Caco-2 (cell line): ENCODE data around the gene CERK. TPM values are rescaled to one million over a fixed set of nuclear protein-coding genes. Genes with fewer than 3 reads are reported as not detected.

Source experiments
- BruUV-seq: library from RNA; stranded (reverse); fragments of 400-500 nt; replicated peaks from 2 replicates; lab custom pipeline; 2021; lab: Mats Ljungman, UMichigan
- CTCF ChIA-PET: fragments of 300-600 bp; sonication (Branson Sonifier 250); formaldehyde crosslinking; loops from one replicate; lab custom pipeline; 2022; ENCODE audit warnings: antibody characterized with exemption; lab: Charles Lee
- POLR2A ChIA-PET: fragments of 300-600 bp; sonication (Branson Sonifier 250); formaldehyde crosslinking; loops from one replicate; lab custom pipeline; 2022; ENCODE audit warnings: antibody characterized with exemption; lab: Charles Lee
- DNase-seq, 2 experiments: peaks; one replicate each; pipeline versions ENCODE4 v3.0.0 to v3.0.0-alpha.2; 2020 to 2022
- H3K27me3 ChIP-seq: replicated peaks from 2 replicates; pipeline ENCODE4 v1.6.0; 2011; ENCODE audit warnings: low read length; ENCODE audit not compliant: control insufficient read depth, insufficient read depth
- H3K36me3 ChIP-seq: 2 replicates; pipeline ENCODE4 v1.5.1; 2011; ENCODE audit warnings: low read length; ENCODE audit not compliant: control insufficient read depth, insufficient read depth
- H3K4me1 ChIP-seq: fragments of 250-450 bp; sonication (Bioruptor Pico); 2 replicates; pipeline ENCODE4 v1.5.1; 2020; ENCODE audit warnings: mild to moderate bottlenecking
- H3K4me3 ChIP-seq: 2 replicates; pipeline ENCODE4 v1.5.1; 2011; ENCODE audit warnings: low read depth, mild to moderate bottlenecking, control low read depth, low read length
- H3K9me3 ChIP-seq: fragments of 250-450 bp; sonication (Bioruptor Pico); 2 replicates; pipeline ENCODE4 v1.5.1; 2020; ENCODE audit warnings: mild to moderate bottlenecking, moderate library complexity
- H3K27ac Mint-ChIP-seq: one replicate; pipeline ENCODE4 v1.8.0; 2022; ENCODE audit warnings: mixed read lengths; ENCODE audit not compliant: unreplicated experiment
- H3K27me3 Mint-ChIP-seq: one replicate; pipeline ENCODE4 v1.8.0; 2022; ENCODE audit warnings: mixed read lengths; ENCODE audit not compliant: insufficient read depth, unreplicated experiment
- H3K36me3 Mint-ChIP-seq: one replicate; pipeline ENCODE4 v1.8.0; 2022; ENCODE audit warnings: mild to moderate bottlenecking, mixed read lengths; ENCODE audit not compliant: insufficient read depth, unreplicated experiment
- H3K4me1 Mint-ChIP-seq: one replicate; pipeline ENCODE4 v1.8.0; 2022; ENCODE audit warnings: low read depth, mixed read lengths; ENCODE audit not compliant: unreplicated experiment
- H3K4me3 Mint-ChIP-seq: one replicate; pipeline ENCODE4 v1.8.0; 2022; ENCODE audit warnings: mild to moderate bottlenecking, moderate library complexity, mixed read lengths; ENCODE audit not compliant: unreplicated experiment
- H3K9me3 Mint-ChIP-seq: one replicate; pipeline ENCODE4 v1.8.0; 2022; ENCODE audit warnings: mixed read lengths; ENCODE audit not compliant: unreplicated experiment
- intact Hi-C: fragments of 100-400 bp; cut with micrococcal nuclease; formaldehyde crosslinking; loops from one replicate; pipeline ENCODE4 v1.10.0; 2022; ENCODE audit not compliant: unreplicated experiment
- total RNA-seq: library from RNA; stranded (reverse); gene quantifications from 2 replicates; pipeline ENCODE4 v1.2.3, GENCODE V29; 2022
- TF ChIP-seq, protein P1 (sequence below), 2 experiments: fragments of 200-600 bp in 1 of 2; IDR thresholded peaks; 1 replicate in 1 of 2; 2 replicates in 1 of 2; pipeline versions ENCODE4 v1.5.1 to v1.8.0; 2011 to 2022; ENCODE audit warnings: antibody characterized with exemption in 1 of 2, control low read depth in 1 of 2, inconsistent platforms in 1 of 2, low read depth in 1 of 2, low read length in 1 of 2, mild to moderate bottlenecking in 1 of 2, moderate library complexity in 1 of 2; ENCODE audit not compliant: insufficient read depth in 1 of 2, severe bottlenecking in 1 of 2, unreplicated experiment in 1 of 2

Gene CERK
- total RNA-seq, 1 experiment from 2014 or later = 35.0 TPM

DNA sequence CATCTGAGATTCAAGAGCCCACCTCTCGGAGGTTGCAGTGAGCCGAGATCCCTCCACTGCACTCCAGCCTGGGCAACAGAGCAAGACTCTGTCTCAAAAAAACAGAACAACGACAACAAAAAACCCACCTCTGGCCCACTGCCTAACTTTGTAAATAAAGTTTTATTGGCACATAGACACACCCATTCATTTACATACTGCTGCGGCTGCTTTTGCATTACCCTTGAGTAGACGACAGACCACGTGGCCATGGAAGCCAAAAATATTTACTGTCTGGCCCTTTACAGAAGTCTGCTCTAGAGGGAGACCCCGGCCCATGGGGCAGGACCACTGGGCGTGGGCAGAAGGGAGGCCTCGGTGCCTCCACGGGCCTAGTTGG, 70.8 kb downstream of the CERK start:
- H3K36me3 ChIP-seq = no peaks in the 10 kb centered on the region
- peaks cover 6% of the 10 kb centered on the region for H3K4me1 ChIP-seq
- no peak for DNase-seq
- H3K9me3 Mint-ChIP-seq = no peaks in the 10 kb centered on the region
- CTCF ChIA-PET = no interaction called here
- TF ChIP-seq, protein P1, sequence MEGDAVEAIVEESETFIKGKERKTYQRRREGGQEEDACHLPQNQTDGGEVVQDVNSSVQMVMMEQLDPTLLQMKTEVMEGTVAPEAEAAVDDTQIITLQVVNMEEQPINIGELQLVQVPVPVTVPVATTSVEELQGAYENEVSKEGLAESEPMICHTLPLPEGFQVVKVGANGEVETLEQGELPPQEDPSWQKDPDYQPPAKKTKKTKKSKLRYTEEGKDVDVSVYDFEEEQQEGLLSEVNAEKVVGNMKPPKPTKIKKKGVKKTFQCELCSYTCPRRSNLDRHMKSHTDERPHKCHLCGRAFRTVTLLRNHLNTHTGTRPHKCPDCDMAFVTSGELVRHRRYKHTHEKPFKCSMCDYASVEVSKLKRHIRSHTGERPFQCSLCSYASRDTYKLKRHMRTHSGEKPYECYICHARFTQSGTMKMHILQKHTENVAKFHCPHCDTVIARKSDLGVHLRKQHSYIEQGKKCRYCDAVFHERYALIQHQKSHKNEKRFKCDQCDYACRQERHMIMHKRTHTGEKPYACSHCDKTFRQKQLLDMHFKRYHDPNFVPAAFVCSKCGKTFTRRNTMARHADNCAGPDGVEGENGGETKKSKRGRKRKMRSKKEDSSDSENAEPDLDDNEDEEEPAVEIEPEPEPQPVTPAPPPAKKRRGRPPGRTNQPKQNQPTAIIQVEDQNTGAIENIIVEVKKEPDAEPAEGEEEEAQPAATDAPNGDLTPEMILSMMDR (IDR thresholded peaks at IDR 0.05; ENCODE audit: insufficient read depth in 1 of 2, low read depth in 1 of 2, low read length in 1 of 2, severe bottlenecking in 1 of 2, unreplicated experiment in 1 of 2) = no peak
- no TSS peak for BruUV-seq
- POLR2A ChIA-PET = no interaction called here
- H3K4me1 Mint-ChIP-seq = no peaks in the 10 kb centered on the region
- no peaks in the 10 kb centered on the region for H3K27me3 ChIP-seq
- no peaks in the 10 kb centered on the region for H3K27me3 Mint-ChIP-seq
- H3K4me3 Mint-ChIP-seq = no peak overlapping the region
- H3K4me3 ChIP-seq = no peak overlapping the region
- intact Hi-C loops = no loop called here
- H3K9me3 ChIP-seq = no peaks in the 10 kb centered on the region
- no peak overlapping the region for H3K27ac Mint-ChIP-seq
- no peaks in the 10 kb centered on the region for H3K36me3 Mint-ChIP-seq

DNA sequence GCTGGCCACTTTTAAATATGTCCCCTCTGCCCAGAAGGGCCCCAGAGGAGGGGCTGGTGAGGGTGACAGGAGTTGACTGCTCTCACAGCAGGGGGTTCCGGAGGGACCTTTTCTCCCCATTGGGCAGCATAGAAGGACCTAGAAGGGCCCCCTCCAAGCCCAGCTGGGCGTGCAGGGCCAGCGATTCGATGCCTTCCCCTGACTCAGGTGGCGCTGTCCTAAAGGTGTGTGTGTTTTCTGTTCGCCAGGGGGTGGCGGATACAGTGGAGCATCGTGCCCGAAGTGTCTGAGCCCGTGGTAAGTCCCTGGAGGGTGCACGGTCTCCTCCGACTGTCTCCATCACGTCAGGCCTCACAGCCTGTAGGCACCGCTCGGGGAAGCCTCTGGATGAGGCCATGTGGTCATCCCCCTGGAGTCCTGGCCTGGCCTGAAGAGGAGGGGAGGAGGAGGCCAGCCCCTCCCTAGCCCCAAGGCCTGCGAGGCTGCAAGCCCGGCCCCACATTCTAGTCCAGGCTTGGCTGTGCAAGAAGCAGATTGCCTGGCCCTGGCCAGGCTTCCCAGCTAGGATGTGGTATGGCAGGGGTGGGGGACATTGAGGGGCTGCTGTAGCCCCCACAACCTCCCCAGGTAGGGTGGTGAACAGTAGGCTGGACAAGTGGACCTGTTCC, 71.3 kb downstream of the CERK start:
- Mint-ChIP-seq H3K4me3 (no peak overlapping the region), H3K27ac (no peak overlapping the region), H3K4me1 (no peaks in the 10 kb centered on the region), H3K36me3 (no peaks in the 10 kb centered on the region), H3K9me3 (no peaks in the 10 kb centered on the region), H3K27me3 (no peaks in the 10 kb centered on the region)
- TF ChIP-seq, protein P1 (IDR thresholded peaks at IDR 0.05; ENCODE audit: insufficient read depth in 1 of 2, low read depth in 1 of 2, low read length in 1 of 2, severe bottlenecking in 1 of 2, unreplicated experiment in 1 of 2) = no peak
- no peaks in the 10 kb centered on the region for H3K27me3 ChIP-seq
- no TSS peak for BruUV-seq
- peaks cover 2% of the 10 kb centered on the region for H3K4me1 ChIP-seq
- H3K4me3 ChIP-seq = no peak overlapping the region
- intact Hi-C loops = no loop called here
- CTCF ChIA-PET = no interaction called here
- no peaks in the 10 kb centered on the region for H3K36me3 ChIP-seq
- DNase-seq = no peak
- POLR2A ChIA-PET = no interaction called here
- H3K9me3 ChIP-seq = no peaks in the 10 kb centered on the region

DNA sequence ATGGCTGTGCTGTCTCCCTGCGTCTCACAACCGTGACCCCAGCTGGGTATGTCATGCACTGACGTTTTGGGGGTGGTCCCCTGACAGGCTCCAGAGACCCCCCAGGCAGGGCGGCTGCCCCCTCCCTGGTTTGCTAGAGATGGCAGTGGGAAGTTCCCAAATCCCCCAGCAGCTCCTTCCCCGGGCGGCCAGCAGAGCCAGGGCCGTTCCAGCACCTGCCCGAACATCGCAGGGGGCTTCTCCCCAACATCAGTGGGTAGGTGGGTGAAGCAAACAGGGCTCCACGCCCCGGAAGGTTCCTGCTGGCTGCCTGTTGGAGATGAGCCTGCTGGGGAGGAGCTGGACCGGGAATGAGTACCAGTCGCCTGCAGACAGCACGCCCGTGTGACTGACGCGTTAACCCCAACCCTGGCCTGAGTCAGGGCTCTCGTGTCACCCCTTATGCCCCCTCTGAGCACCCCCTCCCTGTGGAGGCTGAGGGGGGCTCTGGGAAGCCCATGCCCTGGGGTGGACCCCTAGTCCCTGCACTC, 72.2 kb downstream of the CERK start:
- ChIA-PET CTCF (no interaction called here), POLR2A (no interaction called here)
- H3K4me3 ChIP-seq = no peak overlapping the region
- no peaks in the 10 kb centered on the region for H3K9me3 Mint-ChIP-seq
- H3K36me3 Mint-ChIP-seq = no peaks in the 10 kb centered on the region
- TF ChIP-seq, protein P1 (IDR thresholded peaks at IDR 0.05; ENCODE audit: insufficient read depth in 1 of 2, low read depth in 1 of 2, low read length in 1 of 2, severe bottlenecking in 1 of 2, unreplicated experiment in 1 of 2) = no peak
- no peaks in the 10 kb centered on the region for H3K9me3 ChIP-seq
- no TSS peak for BruUV-seq
- no peaks in the 10 kb centered on the region for H3K27me3 Mint-ChIP-seq
- no peaks in the 10 kb centered on the region for H3K36me3 ChIP-seq
- H3K4me3 Mint-ChIP-seq = no peak overlapping the region
- DNase-seq = no peak
- no peak overlapping the region for H3K27ac Mint-ChIP-seq
- intact Hi-C loops = no loop called here
- H3K27me3 ChIP-seq = no peaks in the 10 kb centered on the region
- no peaks in the 10 kb centered on the region for H3K4me1 Mint-ChIP-seq
- H3K4me1 ChIP-seq = no peaks in the 10 kb centered on the region
